Stimulated activated naive B cell treated with anti-CD40 and anti-IgM and Interleukin-4, amounts not matched to agents 10 μg/mL and 1 μg/mL and 100 μg/mL, for 72 hours (primary cell): ENCODE measurements around the gene NDUFAF2.
A peak's percentile ranks its signal among the peaks of the same experiment; 100 is the strongest.
"Not testable (repeated sequence)": the region's sequence is repeated elsewhere in the genome, so short reads cannot be mapped to it uniquely, and the experiment has no call there.

ENCODE experiments used
- ATAC-seq, 2 donors: fragments of 150-1000 bp; cut with Tn5 transposase; replicated peaks; 2 replicates each; pipeline ENCODE4 v1.10.0; 2021; ENCODE audit warnings: moderate library complexity in 1 of 2
- DNase-seq: peaks from one replicate; pipeline ENCODE4 v3.0.0; 2021
- H3K27ac Mint-ChIP-seq: one replicate; pipeline ENCODE4 v1.8.0; 2022; ENCODE audit warnings: mild to moderate bottlenecking, mixed read lengths
- H3K27me3 Mint-ChIP-seq, 2 donors: one replicate each; pipeline ENCODE4 v1.8.0; 2022; ENCODE audit warnings: mixed read lengths in 2 of 2
- H3K36me3 Mint-ChIP-seq, 2 donors: one replicate each; pipeline ENCODE4 v1.8.0; 2022; ENCODE audit warnings: mixed read lengths in 2 of 2, mild to moderate bottlenecking in 1 of 2
- H3K4me1 Mint-ChIP-seq, 2 donors: one replicate each; pipeline ENCODE4 v1.8.0; 2022; ENCODE audit warnings: mixed read lengths in 2 of 2, mild to moderate bottlenecking in 1 of 2
- H3K4me3 Mint-ChIP-seq, 2 donors: one replicate each; pipeline ENCODE4 v1.8.0; 2022; ENCODE audit warnings: mild to moderate bottlenecking in 2 of 2, mixed read lengths in 2 of 2, moderate library complexity in 1 of 2
- H3K9me3 Mint-ChIP-seq, 2 donors: one replicate each; pipeline ENCODE4 v1.8.0; 2022; ENCODE audit warnings: mixed read lengths in 2 of 2, mild to moderate bottlenecking in 1 of 2

The NDUFAF2 gene

DNA sequence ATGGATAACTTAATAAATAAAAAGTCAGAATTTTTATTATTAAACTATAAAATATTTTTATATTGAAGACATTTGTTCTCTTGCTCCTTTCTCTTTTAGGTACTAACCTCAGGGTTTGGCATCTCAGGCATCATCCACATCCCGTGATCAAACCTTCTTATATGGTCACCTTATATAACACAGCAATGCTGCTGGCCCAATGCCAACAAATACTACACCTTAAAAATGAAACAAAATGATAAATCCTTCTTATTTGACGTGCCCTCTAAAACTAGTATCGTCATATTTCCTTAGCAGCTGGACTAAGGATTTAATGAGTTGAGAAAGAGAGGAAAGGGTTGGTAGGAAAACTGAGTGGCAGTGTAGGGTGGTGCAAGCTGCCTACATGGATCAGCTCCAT is 56.6 kb downstream of the NDUFAF2 start:
- no peaks in the 10 kb centered on the region for H3K27me3 Mint-ChIP-seq

DNA sequence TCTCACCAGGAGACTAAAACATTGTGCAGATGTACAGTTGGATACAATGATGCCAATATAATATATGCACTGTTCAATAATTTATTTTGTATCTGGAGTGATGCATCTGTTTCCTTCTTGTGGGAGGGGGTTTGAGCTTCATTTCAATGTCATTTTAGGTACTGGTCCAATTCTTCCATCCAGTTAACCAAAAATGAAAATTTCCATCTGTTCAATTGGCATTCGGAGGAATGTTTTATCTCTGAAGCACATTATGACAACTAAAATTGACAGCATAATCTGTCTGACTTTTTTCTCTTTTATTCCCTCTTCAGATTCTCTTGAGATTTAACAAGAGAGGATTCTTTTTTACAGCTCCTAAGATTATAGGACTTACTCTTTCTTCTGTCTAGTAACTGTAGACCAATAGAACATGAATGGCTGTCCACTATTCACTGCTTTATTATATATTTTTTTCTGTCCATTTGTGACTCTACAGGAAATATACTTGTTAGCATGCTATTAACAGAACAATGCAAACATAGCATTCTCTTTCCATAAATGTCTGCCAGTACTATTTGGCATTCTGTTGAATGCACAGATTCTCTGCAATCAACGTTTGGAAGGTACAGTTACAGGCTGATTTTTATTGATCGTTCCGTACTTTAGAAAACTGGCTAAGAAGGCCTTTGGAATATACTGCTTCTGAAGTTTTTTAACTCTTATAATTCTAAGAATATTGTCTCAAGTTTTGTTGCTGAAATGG is 57.8 kb downstream of the NDUFAF2 start:
- ATAC-seq (no peak), DNase-seq (no peak)
- Mint-ChIP-seq H3K27me3 (no peaks in the 10 kb centered on the region), H3K36me3 (peaks cover 0 to 7% of the 10 kb centered on the region in 2 donors), H3K9me3 (peaks cover 0 to 2% of the 10 kb centered on the region in 2 donors), H3K4me1 (peaks cover 0 to 2% of the 10 kb centered on the region in 2 donors), H3K27ac (no peak overlapping the region), H3K4me3 (no peak overlapping the region)

More for the DNA sequence above, 56.6 kb downstream of the NDUFAF2 start:
- H3K4me1 Mint-ChIP-seq, result peaks cover 0 to 2% of the 10 kb centered on the region in 2 donors
- ATAC-seq (no peak), DNase-seq (no peak)
- H3K9me3 Mint-ChIP-seq, result peaks cover 0 to 2% of the 10 kb centered on the region in 2 donors
- peaks cover 0 to 7% of the 10 kb centered on the region in 2 donors for H3K36me3 Mint-ChIP-seq
- no peak overlapping the region for H3K27ac Mint-ChIP-seq
- no peak overlapping the region for H3K4me3 Mint-ChIP-seq

DNA sequence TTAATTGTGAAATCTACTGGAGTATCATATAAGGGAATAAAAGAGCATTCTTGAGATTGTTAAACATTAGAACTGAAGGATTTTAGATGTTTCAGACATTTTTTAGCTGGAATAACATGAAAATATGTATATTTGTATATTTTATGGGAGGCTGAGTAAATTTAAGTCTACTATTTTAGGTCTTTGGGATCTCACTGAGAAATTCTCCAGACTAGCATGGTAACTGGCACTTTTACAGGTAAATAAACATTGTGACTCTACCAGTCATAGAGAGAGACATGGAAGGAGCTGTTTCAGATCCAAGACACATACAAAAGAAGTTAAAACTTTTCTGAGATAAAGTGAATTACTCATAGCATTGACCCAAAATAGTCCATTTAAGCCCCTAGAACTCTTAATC is 59.4 kb downstream of the NDUFAF2 start:
- Mint-ChIP-seq H3K9me3 (peaks cover 0 to 4% of the 10 kb centered on the region in 2 donors), H3K27ac (no peak overlapping the region), H3K4me3 (no peak overlapping the region), H3K36me3 (peaks cover 0 to 7% of the 10 kb centered on the region in 2 donors), H3K27me3 (no peaks in the 10 kb centered on the region), H3K4me1 (peaks cover 0 to 2% of the 10 kb centered on the region in 2 donors)
- no peak for DNase-seq
- ATAC-seq, result no peak

DNA sequence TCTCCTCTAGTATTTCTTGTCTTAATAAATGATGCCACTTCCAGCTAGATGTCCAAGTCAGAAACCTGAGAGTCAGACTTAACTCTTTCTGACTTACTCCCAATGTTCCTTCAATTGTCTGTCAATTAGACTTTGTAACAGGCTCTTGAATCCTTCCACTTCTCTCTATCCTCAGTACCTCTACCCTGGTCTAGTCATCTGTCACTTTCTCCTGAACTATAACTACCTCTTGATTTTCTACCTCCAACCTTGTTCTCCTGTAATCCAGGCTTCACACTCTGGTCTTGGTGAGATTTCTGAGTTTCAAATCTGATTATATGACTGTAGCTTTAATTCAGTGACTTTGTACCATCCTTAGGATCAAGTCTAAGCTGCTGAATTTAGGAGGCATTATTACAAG is 64.9 kb downstream of the NDUFAF2 start:
- DNase-seq, result no peak
- Mint-ChIP-seq H3K36me3 (peaks cover 0 to 3% of the 10 kb centered on the region in 2 donors), H3K9me3 (peaks cover 0 to 4% of the 10 kb centered on the region in 2 donors), H3K4me3 (no peak overlapping the region), H3K27ac (no peak overlapping the region), H3K4me1 (no peaks in the 10 kb centered on the region), H3K27me3 (no peaks in the 10 kb centered on the region)
- ATAC-seq, result no peak

DNA sequence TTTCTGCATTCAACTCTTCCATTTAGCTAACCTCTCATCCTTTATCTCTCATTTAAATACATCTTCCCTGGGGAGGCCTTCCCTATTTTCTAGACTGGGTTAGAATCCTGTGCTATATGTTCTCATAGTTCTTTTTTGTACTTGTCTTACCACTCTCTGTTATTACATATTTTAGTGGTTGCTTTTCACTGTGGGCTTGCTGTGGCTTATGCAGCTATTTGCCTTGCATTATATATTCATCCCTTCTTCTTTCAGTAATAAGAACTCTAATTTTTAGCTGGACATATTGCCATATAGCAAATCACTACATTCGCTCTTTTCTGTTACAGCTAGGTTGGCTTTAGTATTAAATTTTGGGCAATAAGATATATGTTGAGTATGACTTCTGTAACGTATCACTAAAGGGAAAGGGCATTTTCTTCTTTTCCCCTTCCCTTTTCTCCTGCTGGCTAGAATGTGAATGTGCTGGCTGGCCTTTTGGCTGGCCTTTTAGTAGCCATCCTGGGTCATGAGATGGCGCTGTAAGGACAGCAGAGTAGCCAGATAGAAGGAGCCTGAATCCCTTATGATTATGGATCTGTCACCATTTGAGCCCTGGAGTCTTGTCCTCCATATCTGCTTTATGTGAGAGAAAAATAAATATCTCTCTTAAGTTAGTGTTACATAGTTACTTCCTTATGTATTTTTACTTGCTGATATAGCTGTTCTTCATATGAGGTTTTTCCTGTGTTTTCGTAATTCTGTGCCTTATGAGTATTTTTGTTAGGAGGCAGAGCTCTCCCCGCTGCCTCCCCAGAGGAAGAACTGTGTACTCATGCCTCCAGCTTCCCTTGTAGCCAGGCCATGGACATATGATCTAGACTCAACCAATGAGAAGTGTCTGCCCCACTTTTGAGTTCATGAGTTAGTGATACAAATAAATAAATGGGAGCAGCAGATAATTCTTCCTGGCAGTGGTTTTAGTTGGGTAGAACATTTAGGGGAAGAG is 65.8 kb downstream of the NDUFAF2 start:
- ATAC-seq (no peak), DNase-seq (no peak)
- H3K27ac Mint-ChIP-seq, result no peak overlapping the region
- no peaks in the 10 kb centered on the region for H3K27me3 Mint-ChIP-seq
- no peaks in the 10 kb centered on the region for H3K4me1 Mint-ChIP-seq
- peaks cover 0 to 1% of the 10 kb centered on the region in 2 donors for H3K9me3 Mint-ChIP-seq
- no peak overlapping the region for H3K4me3 Mint-ChIP-seq
- H3K36me3 Mint-ChIP-seq, result peaks cover 0 to under 1% of the 10 kb centered on the region in 2 donors

DNA sequence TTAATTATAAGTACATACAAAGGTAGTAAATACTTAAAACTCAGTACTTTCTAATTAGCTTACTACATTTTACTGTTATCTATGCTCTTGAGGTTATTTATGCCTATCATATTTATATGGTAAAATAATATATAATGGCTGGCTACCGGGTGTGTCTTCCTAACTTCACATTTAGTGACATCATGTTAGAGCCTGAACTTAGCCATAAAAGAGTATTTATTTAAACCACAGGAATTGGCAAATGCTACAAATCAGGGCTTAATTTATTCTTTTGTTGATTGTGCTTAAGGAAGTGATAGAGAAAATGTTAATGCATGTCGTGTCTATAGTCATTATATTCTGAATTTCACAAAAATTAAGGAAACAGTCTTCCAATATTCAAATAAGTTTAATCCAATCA is 73.1 kb downstream of the NDUFAF2 start:
- H3K9me3 Mint-ChIP-seq, result peaks cover 2 to 7% of the 10 kb centered on the region in 2 donors
- ATAC-seq, result no peak
- no peaks in the 10 kb centered on the region for H3K27me3 Mint-ChIP-seq
- no peak overlapping the region for H3K4me3 Mint-ChIP-seq
- DNase-seq, result no peak
- peaks cover 3 to 13% of the 10 kb centered on the region in 2 donors for H3K36me3 Mint-ChIP-seq
- H3K4me1 Mint-ChIP-seq, result peaks cover 0 to 3% of the 10 kb centered on the region in 2 donors
- no peak overlapping the region for H3K27ac Mint-ChIP-seq

DNA sequence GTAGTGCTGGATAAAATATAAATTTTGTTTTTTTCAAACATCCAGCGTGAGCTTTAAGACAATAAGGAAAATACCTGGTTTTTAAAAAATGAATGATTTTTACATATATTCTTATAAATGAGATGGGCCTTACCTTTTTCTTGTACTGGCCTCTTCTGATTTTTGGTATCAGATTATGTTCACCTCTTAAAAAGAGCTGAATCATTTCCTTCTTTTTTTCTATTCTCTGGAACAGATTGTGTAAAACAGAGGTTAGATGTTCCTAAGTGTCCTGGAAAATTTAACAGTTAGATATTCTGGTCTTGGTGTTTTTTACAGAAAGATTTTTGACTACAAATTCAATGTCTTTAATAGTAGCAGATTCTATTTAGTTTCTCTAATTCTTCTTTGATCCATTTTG is 74.6 kb downstream of the NDUFAF2 start:
- no peaks in the 10 kb centered on the region for H3K27me3 Mint-ChIP-seq
- no peak overlapping the region for H3K27ac Mint-ChIP-seq

DNA sequence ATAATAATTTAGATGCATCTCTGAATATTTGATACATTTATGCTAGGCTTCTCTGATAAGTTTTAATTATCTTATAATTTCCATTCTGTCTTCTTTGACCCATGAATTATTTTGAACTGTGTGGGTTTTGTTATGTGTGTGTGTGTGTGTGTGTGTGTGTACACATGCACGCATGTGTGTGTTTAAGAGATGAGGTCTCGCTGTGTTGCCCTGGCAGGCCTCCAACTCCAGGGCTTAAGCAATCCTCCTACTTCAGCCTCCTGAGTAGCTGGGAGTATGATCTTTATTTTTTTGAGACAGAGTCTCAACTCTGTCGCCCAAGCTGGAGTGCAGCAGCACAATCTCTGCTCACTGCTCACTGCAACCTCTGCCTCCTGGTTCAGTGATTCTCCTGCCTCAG is 75.4 kb downstream of the NDUFAF2 start:
- H3K27me3 Mint-ChIP-seq, result no peaks in the 10 kb centered on the region
- no peak overlapping the region for H3K27ac Mint-ChIP-seq
- ATAC-seq (no peak), DNase-seq (no peak)
- peaks cover 3 to 13% of the 10 kb centered on the region in 2 donors for H3K36me3 Mint-ChIP-seq
- peaks cover 0 to 6% of the 10 kb centered on the region in 2 donors for H3K4me1 Mint-ChIP-seq
- no peak overlapping the region for H3K4me3 Mint-ChIP-seq
- H3K9me3 Mint-ChIP-seq, result peaks cover 2 to 7% of the 10 kb centered on the region in 2 donors

More for the DNA sequence above, 74.6 kb downstream of the NDUFAF2 start:
- Mint-ChIP-seq H3K4me1 (peaks cover 0 to 3% of the 10 kb centered on the region in 2 donors), H3K9me3 (peaks cover 2 to 7% of the 10 kb centered on the region in 2 donors), H3K36me3 (peaks cover 3 to 13% of the 10 kb centered on the region in 2 donors), H3K4me3 (no peak overlapping the region)
- DNase-seq, result no peak
- no peak for ATAC-seq

DNA sequence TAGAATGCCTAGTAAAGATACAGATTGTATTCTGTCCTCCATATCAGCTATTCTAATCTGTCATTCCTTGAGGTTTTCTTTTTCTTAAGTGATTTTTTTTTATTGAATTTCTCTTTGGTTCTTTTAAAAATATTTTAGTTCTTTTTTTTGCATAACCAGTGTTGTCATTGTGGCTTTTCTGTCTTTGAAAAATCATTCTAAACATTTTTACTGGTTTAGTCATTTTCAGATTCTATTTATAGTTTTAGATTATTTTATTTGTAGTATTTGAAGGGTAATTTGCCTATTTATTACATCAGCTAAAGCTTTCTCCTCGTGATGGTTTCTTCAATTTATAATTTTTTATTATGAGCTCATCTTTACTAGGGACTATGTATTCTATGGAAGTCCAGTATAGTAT is 78.1 kb downstream of the NDUFAF2 start:
- Mint-ChIP-seq H3K36me3 (peaks cover 3 to 13% of the 10 kb centered on the region in 2 donors), H3K4me1 (peaks cover 0 to 7% of the 10 kb centered on the region in 2 donors), H3K27ac (no peak overlapping the region), H3K9me3 (peaks cover 2 to 7% of the 10 kb centered on the region in 2 donors), H3K4me3 (no peak overlapping the region), H3K27me3 (no peaks in the 10 kb centered on the region)
- DNase-seq, result no peak
- no peak for ATAC-seq

DNA sequence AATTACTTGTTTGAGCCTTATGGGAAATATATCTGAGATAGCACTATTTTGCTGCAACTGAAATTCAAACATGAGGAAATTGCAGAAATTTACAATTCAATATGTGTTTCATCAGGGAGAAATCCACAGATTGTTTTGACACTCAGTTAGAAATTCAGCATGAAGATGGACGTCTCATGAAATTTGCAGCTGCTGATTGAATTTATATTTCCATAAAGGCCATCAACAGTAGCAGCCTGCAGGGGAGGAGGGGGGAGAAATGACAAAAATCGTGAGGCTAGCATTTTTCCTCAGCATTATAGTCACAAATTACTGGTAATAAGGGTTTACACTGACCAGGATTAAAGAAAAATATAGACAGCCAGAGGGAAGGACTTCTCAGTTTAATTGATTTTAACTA is 81.0 kb downstream of the NDUFAF2 start:
- peaks cover 4 to 13% of the 10 kb centered on the region in 2 donors for H3K36me3 Mint-ChIP-seq
- no peak for ATAC-seq
- no peak for DNase-seq
- peak overlapping the region; percentile 47 for H3K27ac Mint-ChIP-seq
- H3K4me1 Mint-ChIP-seq, result peaks cover 0 to 8% of the 10 kb centered on the region in 2 donors
- H3K4me3 Mint-ChIP-seq, result no peak overlapping the region
- H3K27me3 Mint-ChIP-seq, result no peaks in the 10 kb centered on the region
- peaks cover 2 to 7% of the 10 kb centered on the region in 2 donors for H3K9me3 Mint-ChIP-seq

DNA sequence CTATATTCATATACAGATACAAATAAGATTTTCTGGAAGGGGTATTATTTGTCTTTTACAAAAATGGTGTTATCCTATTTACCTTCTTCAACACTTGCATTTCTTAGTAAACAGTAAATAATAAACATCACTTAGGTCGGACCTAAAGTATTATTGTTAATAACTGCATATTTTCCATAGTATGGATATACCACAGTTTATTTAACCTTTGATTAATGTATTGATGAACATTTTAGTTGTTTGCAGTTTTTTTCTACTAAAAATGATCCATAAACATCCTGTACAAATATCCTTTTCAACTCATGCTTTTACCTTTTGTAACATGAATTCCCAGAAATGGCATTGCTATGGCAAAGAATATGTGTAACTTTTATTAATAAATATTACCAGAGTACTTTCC is 83.4 kb downstream of the NDUFAF2 start:
- no peak overlapping the region for H3K27ac Mint-ChIP-seq
- ATAC-seq (no peak), DNase-seq (no peak)
- H3K27me3 Mint-ChIP-seq, result no peaks in the 10 kb centered on the region
- peaks cover 4 to 6% of the 10 kb centered on the region in 2 donors for H3K9me3 Mint-ChIP-seq
- no peak overlapping the region for H3K4me3 Mint-ChIP-seq
- H3K4me1 Mint-ChIP-seq, result peaks cover 0 to 8% of the 10 kb centered on the region in 2 donors
- peaks cover 6 to 16% of the 10 kb centered on the region in 2 donors for H3K36me3 Mint-ChIP-seq

DNA sequence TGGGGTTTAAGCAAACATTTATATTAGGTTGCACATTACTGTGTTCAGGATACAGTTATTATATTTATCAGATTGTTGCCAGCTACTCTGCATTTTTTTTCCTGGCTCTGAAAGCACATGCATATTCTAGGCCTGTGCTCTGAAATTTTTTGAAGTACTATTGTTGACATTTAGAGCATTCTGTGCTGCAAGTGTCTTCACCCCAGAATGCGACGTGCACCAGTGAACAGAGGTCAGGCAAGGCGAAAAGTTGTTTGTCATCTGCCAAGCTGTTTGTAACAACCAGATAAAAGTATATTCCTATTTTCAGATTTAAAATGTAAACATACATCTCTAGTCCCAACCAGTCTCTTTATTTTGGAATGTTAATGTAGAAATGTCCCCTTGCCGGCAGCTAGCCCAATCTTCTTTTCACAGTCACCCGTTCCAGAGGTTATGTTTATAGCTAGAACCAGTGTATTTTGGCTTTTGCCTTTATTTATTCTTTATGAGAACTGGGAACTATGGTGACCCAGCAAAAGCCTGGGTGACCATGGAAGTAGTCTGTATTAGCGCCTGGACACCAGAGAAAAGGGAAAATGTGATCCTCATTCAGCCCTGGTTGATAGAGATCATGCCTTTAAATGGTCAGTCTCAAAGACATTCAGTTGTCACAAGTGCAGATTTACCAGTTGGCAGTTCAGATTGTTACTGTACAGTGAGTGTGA is 84.6 kb downstream of the NDUFAF2 start:
- H3K36me3 Mint-ChIP-seq, result peaks cover 6 to 16% of the 10 kb centered on the region in 2 donors
- no peak overlapping the region for H3K4me3 Mint-ChIP-seq
- H3K9me3 Mint-ChIP-seq, result peaks cover 4 to 6% of the 10 kb centered on the region in 2 donors
- H3K27me3 Mint-ChIP-seq, result no peaks in the 10 kb centered on the region
- DNase-seq, result no peak
- H3K4me1 Mint-ChIP-seq, result peaks cover 0 to 8% of the 10 kb centered on the region in 2 donors
- no peak overlapping the region for H3K27ac Mint-ChIP-seq
- ATAC-seq, result no peak

DNA sequence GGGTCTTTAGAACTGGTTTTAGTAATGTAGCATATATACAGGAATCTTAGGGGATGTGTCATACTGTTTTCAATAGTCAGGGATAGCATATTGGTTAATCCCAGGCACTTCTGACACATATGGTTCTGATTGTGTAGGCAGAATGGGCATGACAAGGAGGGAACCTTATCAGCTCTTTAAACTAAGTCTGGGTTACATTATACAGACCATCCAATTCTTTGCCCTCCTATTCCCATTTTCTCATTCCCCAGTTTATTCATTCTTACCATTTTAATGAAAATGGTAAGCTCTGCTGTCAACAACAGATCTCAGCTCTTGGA is 85.1 kb downstream of the NDUFAF2 start:
- Mint-ChIP-seq H3K27ac (no peak overlapping the region), H3K36me3 (peaks cover 6 to 16% of the 10 kb centered on the region in 2 donors), H3K27me3 (no peaks in the 10 kb centered on the region), H3K4me1 (peaks cover 0 to 6% of the 10 kb centered on the region in 2 donors), H3K4me3 (no peak overlapping the region), H3K9me3 (peaks cover 4 to 6% of the 10 kb centered on the region in 2 donors)
- ATAC-seq (no peak), DNase-seq (no peak)

DNA sequence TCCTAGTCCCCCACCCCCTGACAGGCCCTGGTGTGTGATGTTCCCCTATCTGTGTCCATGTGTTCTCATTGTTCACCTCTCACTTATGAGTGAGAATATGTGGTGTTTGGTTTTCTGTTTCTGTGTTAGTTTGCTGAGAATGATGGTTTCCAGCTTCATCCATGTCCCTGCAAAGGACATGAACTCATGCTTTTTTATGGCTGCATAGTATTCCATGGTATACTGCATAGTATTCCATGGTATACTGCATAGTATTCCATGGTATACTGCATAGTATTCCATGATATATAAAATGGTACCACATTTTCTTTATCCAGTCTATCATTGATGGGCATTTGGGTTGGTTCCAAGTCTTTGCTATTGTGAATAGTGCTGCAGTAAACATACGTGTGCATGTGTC is 86.3 kb downstream of the NDUFAF2 start:
- H3K4me3 Mint-ChIP-seq, DNase-seq, H3K27me3 Mint-ChIP-seq, ATAC-seq, H3K4me1 Mint-ChIP-seq, H3K9me3 Mint-ChIP-seq, H3K27ac Mint-ChIP-seq: not testable (repeated sequence)
- H3K36me3 Mint-ChIP-seq, result peaks cover 6 to 16% of the 10 kb centered on the region in 2 donors
